Heart right ventricle (tissue), 16 donors: Measurements from ENCODE around the gene ATG101. TPM values are rescaled to one million over a fixed set of nuclear protein-coding genes. Genes with fewer than 3 reads are reported as not detected.
A peak's percentile ranks its signal among the peaks of the same experiment; 100 is the strongest.

ENCODE experiments used
- ATAC-seq, 8 donors: fragments of 200-7000 bp; cut with Tn5 transposase; one replicate each; pipeline ENCODE4 v1.9.1; 2020; ENCODE audit warnings: mild to moderate bottlenecking in 8 of 8, moderate library complexity in 8 of 8, moderate number of reproducible peaks in 1 of 8
- DNase-seq, 2 donors: peaks; one replicate each; pipeline ENCODE4 v3.0.0-alpha.2; 2020
- H3K27ac ChIP-seq, 10 donors: fragments of 200-600 bp; sonication (generic) in 2 of 10; one replicate each; pipeline versions ENCODE4 v1.5.0 to v1.8.0; 2020 to 2022; ENCODE audit warnings: mild to moderate bottlenecking in 3 of 10
- H3K27me3 ChIP-seq, 7 donors: fragments of 200-600 bp; one replicate each; pipeline ENCODE4 v1.8.0; 2021 to 2022; ENCODE audit warnings: mild to moderate bottlenecking in 2 of 7
- H3K36me3 ChIP-seq, 9 donors: fragments of 200-600 bp; sonication (generic) in 1 of 9; one replicate each; pipeline versions ENCODE4 v1.5.0 to v1.8.0; 2020 to 2022; ENCODE audit warnings: mild to moderate bottlenecking in 2 of 9
- H3K4me1 ChIP-seq, 9 donors: fragments of 200-600 bp; sonication (generic) in 1 of 9; one replicate each; pipeline versions ENCODE4 v1.5.0 to v1.8.0; 2020 to 2022; ENCODE audit warnings: mild to moderate bottlenecking in 4 of 9
- H3K4me3 ChIP-seq, 10 donors: fragments of 200-600 bp; sonication (generic) in 2 of 10; one replicate each; pipeline versions ENCODE4 v1.5.0 to v1.8.0; 2020 to 2022; ENCODE audit warnings: mild to moderate bottlenecking in 7 of 10, moderate library complexity in 2 of 10
- H3K9me3 ChIP-seq, 11 donors: fragments of 200-600 bp in 10 of 11; sonication (generic) in 2 of 11; one replicate each; pipeline versions ENCODE4 v1.5.0 to v1.8.0; 2013 to 2022; ENCODE audit warnings: mild to moderate bottlenecking in 2 of 11, control low read depth in 1 of 11, moderate library complexity in 1 of 11
- WGBS, 2 donors: extraction: QIAGEN DNeasy Blood & Tissue Kit; methylation state at CpG; one replicate each; pipeline ENCODE4 v1.1.7; 2013; ENCODE audit warnings: inconsistent platforms in 1 of 2; 5-methylcytosine and 5-hydroxymethylcytosine counted together
- intact Hi-C, 10 donors: fragments of 100-400 bp; cut with DNase I; formaldehyde crosslinking; loops; one replicate each; pipeline versions ENCODE4 v1.11.1 to v1.14.2; 2022
- polyA plus RNA-seq, 2 donors: library from polyadenylated mRNA; stranded (reverse); fragments of 200-250 nt; gene quantifications; one replicate each; pipeline ENCODE4 v1.2.3, GENCODE V29; 2013
- total RNA-seq, 10 donors: library from RNA; stranded (reverse); fragmentation: NEBNext Ultra II Directional in 3 of 10; extraction: Animal tissue kit (Norgen Biotek cat#: 25700) in 3 of 10; gene quantifications; one replicate each; pipeline versions ENCODE4 v1.2.1 to v1.2.4, GENCODE V29; 2021 to 2023
- TF ChIP-seq, protein P1 (sequence below), 9 donors: fragments of 200-600 bp; sonication (generic) in 2 of 9; IDR thresholded peaks; one replicate each; pipeline versions ENCODE4 v1.5.0 to v1.8.0; 2021 to 2022; ENCODE audit warnings: antibody characterized with exemption in 9 of 9, mild to moderate bottlenecking in 5 of 9, moderate library complexity in 1 of 9
- donor health status: Arrhythmogenic right ventricular cardiomyopathy.
- donor health status: ischemic (EF 13 %, LVEDD 7.1; RV severe dilation, severe dysfunction).
- donor health status: healthy with polysubstance abuse.
- donor health status: DM: no; HTN: yes; CAD: no.
- donor health status: DM: no; HTN: no; CAD: no.
- donor health status: ischemic (EF 25% LVEDD 6.9; RV normal size, moderate dysfunction).
- donor health status: ischemic (EF 25% LVEDD 5.7; RV mildly dilated, moderate dysfunction).
- donor health status: healthy.
- donor health status: DM: yes; HTN: yes; CAD: no.
- donor health status: Ischemic cardiomyopathy.
- donor health status: ischemic (EF 35%, LVEDD 5.7; RV mildly dilated, moderate dysfunction).
- donor health status: nonischemic (EF 11% LVEDD 7.7; RV severe dilation, severe dysfunction).
- donor health status: DM: yes; HTN: yes; CAD: no.
- donor health status: PGD.
- donor health status: ischemic (EF 29% LVEDD 5.4; RV normal size, mild dysfunction).
- donor health status: nonischemic (EF 23%, LVEDD 6.1; RV moderate dilation, normal function).

Gene ATG101
- total and polyA plus RNA-seq, 12 donors = 14.6 to 90.2 (median 22.2) TPM

DNA sequence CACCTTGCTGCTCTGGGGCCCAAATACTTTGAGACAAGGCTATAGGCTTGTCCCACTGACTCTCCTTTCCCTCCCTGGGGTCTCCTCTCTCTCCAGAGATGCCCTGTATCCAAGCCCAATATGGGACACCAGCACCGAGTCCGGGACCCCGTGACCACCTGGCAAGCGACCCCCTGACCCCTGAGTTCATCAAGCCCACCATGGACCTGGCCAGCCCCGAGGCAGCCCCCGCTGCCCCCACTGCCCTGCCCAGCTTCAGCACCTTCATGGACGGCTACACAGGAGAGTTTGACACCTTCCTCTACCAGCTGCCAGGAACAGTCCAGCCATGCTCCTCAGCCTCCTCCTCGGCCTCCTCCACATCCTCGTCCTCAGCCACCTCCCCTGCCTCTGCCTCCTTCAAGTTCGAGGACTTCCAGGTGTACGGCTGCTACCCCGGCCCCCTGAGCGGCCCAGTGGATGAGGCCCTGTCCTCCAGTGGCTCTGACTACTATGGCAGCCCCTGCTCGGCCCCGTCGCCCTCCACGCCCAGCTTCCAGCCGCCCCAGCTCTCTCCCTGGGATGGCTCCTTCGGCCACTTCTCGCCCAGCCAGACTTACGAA, 15.4 kb upstream of the ATG101 start:
- Histone ChIP-seq H3K27ac (peak overlapping the region in 4 of 10 donors; percentile 5 to 98 (median 92)), H3K9me3 (no peaks in the 10 kb centered on the region), H3K4me3 (peak overlapping the region in 6 of 10 donors; percentile 48 to 77 (median 68)), H3K36me3 (peaks cover 0 to 67% (median 52%) of the 10 kb centered on the region in 9 donors), H3K4me1 (peaks cover 14 to 72% (median 38%) of the 10 kb centered on the region in 9 donors), H3K27me3 (peaks cover 0 to 5% (median 0%) of the 10 kb centered on the region in 7 donors)
- TF ChIP-seq, protein P1, sequence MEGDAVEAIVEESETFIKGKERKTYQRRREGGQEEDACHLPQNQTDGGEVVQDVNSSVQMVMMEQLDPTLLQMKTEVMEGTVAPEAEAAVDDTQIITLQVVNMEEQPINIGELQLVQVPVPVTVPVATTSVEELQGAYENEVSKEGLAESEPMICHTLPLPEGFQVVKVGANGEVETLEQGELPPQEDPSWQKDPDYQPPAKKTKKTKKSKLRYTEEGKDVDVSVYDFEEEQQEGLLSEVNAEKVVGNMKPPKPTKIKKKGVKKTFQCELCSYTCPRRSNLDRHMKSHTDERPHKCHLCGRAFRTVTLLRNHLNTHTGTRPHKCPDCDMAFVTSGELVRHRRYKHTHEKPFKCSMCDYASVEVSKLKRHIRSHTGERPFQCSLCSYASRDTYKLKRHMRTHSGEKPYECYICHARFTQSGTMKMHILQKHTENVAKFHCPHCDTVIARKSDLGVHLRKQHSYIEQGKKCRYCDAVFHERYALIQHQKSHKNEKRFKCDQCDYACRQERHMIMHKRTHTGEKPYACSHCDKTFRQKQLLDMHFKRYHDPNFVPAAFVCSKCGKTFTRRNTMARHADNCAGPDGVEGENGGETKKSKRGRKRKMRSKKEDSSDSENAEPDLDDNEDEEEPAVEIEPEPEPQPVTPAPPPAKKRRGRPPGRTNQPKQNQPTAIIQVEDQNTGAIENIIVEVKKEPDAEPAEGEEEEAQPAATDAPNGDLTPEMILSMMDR (IDR thresholded peaks at IDR 0.05) = no peak
- 89 to 92% methylated on average over 21 of the region's 21 CpGs for WGBS, 2 donors
- intact Hi-C loops = loop anchor here in 1 of 10 donors (5.0 kb wide), 1 partner anchor 73 kb away; no protein-coding TSS in a partner anchor
- DNase-seq (peak in 1 of 2 donors; percentile 33), ATAC-seq (peak in 1 of 8 donors; percentile 0)

DNA sequence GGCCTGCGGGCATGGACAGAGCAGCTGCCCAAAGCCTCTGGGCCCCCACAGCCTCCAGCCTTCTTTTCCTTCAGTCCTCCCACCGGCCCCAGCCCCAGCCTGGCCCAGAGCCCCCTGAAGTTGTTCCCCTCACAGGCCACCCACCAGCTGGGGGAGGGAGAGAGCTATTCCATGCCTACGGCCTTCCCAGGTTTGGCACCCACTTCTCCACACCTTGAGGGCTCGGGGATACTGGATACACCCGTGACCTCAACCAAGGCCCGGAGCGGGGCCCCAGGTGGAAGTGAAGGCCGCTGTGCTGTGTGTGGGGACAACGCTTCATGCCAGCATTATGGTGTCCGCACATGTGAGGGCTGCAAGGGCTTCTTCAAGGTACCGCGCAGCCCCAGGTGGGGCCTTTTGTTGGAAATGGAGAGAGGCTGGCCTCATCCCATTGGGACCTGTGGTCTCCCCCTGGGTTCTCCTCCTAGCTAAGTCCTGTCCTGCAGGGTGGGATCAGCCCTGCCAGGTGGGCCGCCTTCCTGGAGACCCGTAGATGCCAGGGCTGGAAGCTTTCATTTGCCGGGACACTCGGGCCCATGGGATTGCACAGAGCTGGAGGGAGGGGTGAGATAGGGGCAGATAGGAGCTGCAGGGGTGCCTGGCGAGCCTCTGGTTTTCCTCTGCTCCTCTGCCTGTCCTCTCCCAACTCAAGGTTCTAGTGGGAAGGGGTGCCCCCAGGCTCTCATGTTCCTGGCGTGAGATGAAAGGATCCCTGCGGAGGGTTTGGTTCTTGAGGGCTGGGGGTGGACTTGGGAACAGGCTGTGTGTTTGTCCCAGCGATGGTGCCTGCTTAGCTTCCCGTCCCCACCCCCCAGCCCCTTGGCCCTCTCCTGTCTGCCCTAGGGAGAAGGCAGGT, 14.7 kb upstream of the ATG101 start:
- Histone ChIP-seq H3K4me1 (peaks cover 6 to 66% (median 30%) of the 10 kb centered on the region in 9 donors), H3K4me3 (peak overlapping the region in 3 of 10 donors; percentile 2 to 77 (median 9))

DNA sequence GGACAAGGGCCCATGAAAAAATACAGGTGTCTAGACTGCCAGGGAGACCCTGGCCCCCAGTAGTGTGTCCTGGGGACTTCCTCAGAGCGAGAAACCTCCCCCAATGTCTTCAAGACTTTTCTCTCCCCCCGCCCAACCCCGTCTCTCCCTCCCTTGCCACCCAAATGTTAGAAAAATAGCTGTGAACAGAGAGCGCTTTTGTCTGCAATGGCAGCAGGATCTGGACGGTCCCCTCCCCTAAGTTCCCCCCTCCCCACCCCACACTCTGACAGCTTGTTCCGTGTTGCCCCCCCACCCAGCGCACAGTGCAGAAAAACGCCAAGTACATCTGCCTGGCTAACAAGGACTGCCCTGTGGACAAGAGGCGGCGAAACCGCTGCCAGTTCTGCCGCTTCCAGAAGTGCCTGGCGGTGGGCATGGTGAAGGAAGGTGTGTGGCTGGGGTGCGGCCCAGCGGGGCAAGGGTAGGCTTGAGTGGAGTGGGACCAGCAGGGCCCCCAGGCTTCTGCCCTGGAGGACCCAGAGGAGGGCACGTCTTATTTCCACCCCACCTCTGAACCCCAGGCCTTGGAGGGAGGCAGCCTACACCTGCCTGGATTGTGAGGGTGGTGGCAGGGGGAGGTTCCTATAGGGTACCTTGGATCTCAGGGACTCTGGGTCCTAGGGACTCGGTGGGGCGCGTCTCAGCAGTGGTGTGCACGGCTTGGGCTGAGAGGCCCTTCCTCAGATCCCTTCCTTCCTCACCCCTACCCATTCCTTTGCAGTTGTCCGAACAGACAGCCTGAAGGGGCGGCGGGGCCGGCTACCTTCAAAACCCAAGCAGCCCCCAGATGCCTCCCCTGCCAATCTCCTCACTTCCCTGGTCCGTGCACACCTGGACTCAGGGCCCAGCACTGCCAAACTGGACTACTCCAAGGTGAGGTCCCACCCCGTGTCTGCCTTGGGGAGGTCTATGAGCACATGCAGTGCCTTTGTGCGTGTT, 13.8 kb upstream of the ATG101 start:
- H3K27me3 ChIP-seq = no peaks in the 10 kb centered on the region
- no peak overlapping the region for H3K4me3 ChIP-seq

More for the DNA sequence above, 14.7 kb upstream of the ATG101 start:
- 94 to 95% methylated on average over 21 of the region's 21 CpGs for WGBS, 2 donors
- ATAC-seq (no peak), DNase-seq (no peak)
- peaks cover 0 to 5% (median 0%) of the 10 kb centered on the region in 7 donors for H3K27me3 ChIP-seq
- intact Hi-C loops = loop anchor here in 1 of 10 donors (5.0 kb wide), 1 partner anchor 72 kb away; no protein-coding TSS in a partner anchor
- peaks cover 0 to 75% (median 57%) of the 10 kb centered on the region in 9 donors for H3K36me3 ChIP-seq
- H3K9me3 ChIP-seq = no peaks in the 10 kb centered on the region
- TF ChIP-seq, protein P1 (IDR thresholded peaks at IDR 0.05) = no peak
- peak overlapping the region in 3 of 10 donors; percentile 5 to 9 (median 5) for H3K27ac ChIP-seq

More for the DNA sequence above, 13.8 kb upstream of the ATG101 start:
- Histone ChIP-seq H3K36me3 (peaks cover 0 to 78% (median 57%) of the 10 kb centered on the region in 9 donors), H3K4me1 (peaks cover 0 to 58% (median 23%) of the 10 kb centered on the region in 9 donors), H3K9me3 (no peaks in the 10 kb centered on the region), H3K27ac (peak overlapping the region in 2 of 10 donors; percentile 10 to 27)
- DNase-seq = peak in 1 of 2 donors; percentile 31
- ATAC-seq = no peak
- WGBS, 2 donors = 89 to 91% methylated on average over 27 of the region's 27 CpGs
- TF ChIP-seq, protein P1 (IDR thresholded peaks at IDR 0.05) = no peak
- intact Hi-C loops = no loop called here
